NT2/D1 (cell line): ENCODE data around the gene MGAT5.

Source experiments
- SUZ12 ChIP-seq: IDR thresholded peaks from 2 replicates; pipeline ENCODE4 v1.6.1; 2011; ENCODE audit not compliant: insufficient read length, insufficient read depth; ENCODE audit errors: extremely low read depth
- YY1 ChIP-seq: IDR thresholded peaks from 2 replicates; pipeline ENCODE4 v1.6.1; 2011; ENCODE audit not compliant: insufficient read length, insufficient read depth
- ZNF274 ChIP-seq: IDR thresholded peaks from 2 replicates; pipeline ENCODE4 v1.6.1; 2011; ENCODE audit warnings: mild to moderate bottlenecking, low read depth, low read length

GRCh38 chr2:134447669-134448068 lies 193.8 kb downstream of the MGAT5 start:
- TF ChIP-seq ZNF274 (no peak), SUZ12 (no peak), YY1 (no peak)
